ENCODE data around the gene KREMEN1. TPM values are rescaled to one million over a fixed set of nuclear protein-coding genes. Genes with fewer than 3 reads are reported as not detected.

Gene KREMEN1
- total and polyA plus RNA-seq, 9 of the 15 experiments (the other 6 are each of a cell fraction or from before 2014, with no cell fraction given), result 0.69 to 11.5 (median 4.3) TPM

DNA sequence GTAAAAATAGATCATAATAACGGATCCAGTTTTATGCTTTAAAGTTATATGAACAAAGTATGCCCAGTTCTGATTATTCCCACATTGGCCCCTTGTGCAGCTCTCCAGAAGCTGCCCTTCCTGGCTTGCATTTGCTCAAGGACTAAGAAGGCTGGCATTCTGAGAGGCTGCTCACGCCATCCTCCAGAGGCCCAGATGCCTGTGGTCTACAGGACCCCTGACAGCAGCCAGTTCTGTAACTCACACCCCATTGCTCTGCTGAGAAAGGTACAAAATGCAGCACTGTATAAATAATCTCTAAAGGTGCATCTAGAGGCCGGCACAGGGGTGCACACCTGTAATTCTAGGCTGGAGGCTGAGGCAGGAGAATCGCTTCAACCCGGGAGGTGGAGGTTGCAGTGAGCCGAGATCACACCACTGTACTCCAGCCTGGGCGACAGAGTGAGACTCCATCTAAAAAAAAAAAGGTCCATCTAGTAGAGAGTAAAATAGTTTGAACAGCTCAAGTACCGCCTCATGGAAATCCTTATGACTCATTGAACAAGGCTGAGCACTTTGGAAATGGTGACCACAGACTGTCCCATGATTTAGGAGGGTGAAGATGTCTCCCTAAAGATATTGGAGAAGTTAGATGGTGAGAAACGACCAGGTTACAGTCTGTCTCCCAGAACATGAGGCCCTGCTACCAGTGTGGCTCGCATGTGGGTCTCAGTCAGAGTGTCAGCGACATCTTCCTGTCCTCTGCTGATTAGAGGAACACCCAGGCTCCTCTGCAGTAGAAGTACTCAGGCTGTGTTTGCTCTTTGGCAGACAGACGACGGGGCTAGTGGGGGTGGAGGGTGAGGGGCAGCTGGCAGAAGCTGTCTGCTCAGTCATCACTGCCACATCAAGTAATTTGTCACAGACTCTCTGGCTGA lies 56.3 kb downstream of the KREMEN1 start (continued):
- TF ChIP-seq JUND (IDR thresholded peaks at IDR 0.05; ENCODE audit: borderline replicate concordance, low read depth, low read length) (peak; percentile 42; the same call in 1 of the 2 replicates), JUND (tag; IDR thresholded peaks at IDR 0.05; ENCODE audit: borderline replicate concordance, low read depth, low read length) (no peak), HSF4 (CRISPR knock-in tag; IDR thresholded peaks at IDR 0.05; ENCODE audit: borderline replicate concordance) (no peak), ZNF12 (CRISPR knock-in tag; IDR thresholded peaks at IDR 0.05) (no peak), MBD2 (IDR thresholded peaks at IDR 0.05; ENCODE audit: borderline replicate concordance, low read depth) (no peak)
- TF ChIP-seq, protein P1, sequence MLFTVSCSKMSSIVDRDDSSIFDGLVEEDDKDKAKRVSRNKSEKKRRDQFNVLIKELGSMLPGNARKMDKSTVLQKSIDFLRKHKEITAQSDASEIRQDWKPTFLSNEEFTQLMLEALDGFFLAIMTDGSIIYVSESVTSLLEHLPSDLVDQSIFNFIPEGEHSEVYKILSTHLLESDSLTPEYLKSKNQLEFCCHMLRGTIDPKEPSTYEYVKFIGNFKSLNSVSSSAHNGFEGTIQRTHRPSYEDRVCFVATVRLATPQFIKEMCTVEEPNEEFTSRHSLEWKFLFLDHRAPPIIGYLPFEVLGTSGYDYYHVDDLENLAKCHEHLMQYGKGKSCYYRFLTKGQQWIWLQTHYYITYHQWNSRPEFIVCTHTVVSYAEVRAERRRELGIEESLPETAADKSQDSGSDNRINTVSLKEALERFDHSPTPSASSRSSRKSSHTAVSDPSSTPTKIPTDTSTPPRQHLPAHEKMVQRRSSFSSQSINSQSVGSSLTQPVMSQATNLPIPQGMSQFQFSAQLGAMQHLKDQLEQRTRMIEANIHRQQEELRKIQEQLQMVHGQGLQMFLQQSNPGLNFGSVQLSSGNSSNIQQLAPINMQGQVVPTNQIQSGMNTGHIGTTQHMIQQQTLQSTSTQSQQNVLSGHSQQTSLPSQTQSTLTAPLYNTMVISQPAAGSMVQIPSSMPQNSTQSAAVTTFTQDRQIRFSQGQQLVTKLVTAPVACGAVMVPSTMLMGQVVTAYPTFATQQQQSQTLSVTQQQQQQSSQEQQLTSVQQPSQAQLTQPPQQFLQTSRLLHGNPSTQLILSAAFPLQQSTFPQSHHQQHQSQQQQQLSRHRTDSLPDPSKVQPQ (CRISPR knock-in tag; IDR thresholded peaks at IDR 0.05; ENCODE audit: borderline replicate concordance), result no peak
- TF ChIP-seq, protein P2, sequence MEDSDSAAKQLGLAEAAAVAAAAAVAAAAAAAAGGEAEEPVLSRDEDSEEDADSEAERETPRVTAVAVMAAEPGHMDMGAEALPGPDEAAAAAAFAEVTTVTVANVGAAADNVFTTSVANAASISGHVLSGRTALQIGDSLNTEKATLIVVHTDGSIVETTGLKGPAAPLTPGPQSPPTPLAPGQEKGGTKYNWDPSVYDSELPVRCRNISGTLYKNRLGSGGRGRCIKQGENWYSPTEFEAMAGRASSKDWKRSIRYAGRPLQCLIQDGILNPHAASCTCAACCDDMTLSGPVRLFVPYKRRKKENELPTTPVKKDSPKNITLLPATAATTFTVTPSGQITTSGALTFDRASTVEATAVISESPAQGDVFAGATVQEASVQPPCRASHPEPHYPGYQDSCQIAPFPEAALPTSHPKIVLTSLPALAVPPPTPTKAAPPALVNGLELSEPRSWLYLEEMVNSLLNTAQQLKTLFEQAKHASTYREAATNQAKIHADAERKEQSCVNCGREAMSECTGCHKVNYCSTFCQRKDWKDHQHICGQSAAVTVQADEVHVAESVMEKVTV (CRISPR knock-in tag; IDR thresholded peaks at IDR 0.05), result no peak
- TF ChIP-seq, protein P3, sequence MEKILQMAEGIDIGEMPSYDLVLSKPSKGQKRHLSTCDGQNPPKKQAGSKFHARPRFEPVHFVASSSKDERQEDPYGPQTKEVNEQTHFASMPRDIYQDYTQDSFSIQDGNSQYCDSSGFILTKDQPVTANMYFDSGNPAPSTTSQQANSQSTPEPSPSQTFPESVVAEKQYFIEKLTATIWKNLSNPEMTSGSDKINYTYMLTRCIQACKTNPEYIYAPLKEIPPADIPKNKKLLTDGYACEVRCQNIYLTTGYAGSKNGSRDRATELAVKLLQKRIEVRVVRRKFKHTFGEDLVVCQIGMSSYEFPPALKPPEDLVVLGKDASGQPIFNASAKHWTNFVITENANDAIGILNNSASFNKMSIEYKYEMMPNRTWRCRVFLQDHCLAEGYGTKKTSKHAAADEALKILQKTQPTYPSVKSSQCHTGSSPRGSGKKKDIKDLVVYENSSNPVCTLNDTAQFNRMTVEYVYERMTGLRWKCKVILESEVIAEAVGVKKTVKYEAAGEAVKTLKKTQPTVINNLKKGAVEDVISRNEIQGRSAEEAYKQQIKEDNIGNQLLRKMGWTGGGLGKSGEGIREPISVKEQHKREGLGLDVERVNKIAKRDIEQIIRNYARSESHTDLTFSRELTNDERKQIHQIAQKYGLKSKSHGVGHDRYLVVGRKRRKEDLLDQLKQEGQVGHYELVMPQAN (IDR thresholded peaks at IDR 0.05; ENCODE audit: borderline replicate concordance), result no peak
- TF ChIP-seq, protein P4, sequence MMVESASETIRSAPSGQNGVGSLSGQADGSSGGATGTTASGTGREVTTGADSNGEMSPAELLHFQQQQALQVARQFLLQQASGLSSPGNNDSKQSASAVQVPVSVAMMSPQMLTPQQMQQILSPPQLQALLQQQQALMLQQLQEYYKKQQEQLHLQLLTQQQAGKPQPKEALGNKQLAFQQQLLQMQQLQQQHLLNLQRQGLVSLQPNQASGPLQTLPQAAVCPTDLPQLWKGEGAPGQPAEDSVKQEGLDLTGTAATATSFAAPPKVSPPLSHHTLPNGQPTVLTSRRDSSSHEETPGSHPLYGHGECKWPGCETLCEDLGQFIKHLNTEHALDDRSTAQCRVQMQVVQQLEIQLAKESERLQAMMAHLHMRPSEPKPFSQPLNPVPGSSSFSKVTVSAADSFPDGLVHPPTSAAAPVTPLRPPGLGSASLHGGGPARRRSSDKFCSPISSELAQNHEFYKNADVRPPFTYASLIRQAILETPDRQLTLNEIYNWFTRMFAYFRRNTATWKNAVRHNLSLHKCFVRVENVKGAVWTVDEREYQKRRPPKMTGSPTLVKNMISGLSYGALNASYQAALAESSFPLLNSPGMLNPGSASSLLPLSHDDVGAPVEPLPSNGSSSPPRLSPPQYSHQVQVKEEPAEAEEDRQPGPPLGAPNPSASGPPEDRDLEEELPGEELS (CRISPR knock-in tag; IDR thresholded peaks at IDR 0.05; ENCODE audit: borderline replicate concordance), result no peak
